CMK (cell line): ENCODE measurements around the gene SKA3.

Source experiments
- DNase-seq: peaks from one replicate; pipeline ENCODE4 v3.0.0-alpha.2; 2010; ENCODE audit warnings: low read depth

The SKA3 gene

GRCh38 chr13:21115231-21115630, 61.1 kb downstream of the SKA3 start:
- no peak for DNase-seq

GRCh38 chr13:21111546-21111945, 64.8 kb downstream of the SKA3 start:
- no peak for DNase-seq

- no peak for DNase-seq
Observed at GRCh38 chr13:21109168-21109567, 67.2 kb downstream of the SKA3 start.

- DNase-seq, result no peak
Observed at GRCh38 chr13:21106089-21106488, 70.3 kb downstream of the SKA3 start.

GRCh38 chr13:21104199-21105019, 71.9 kb downstream of the SKA3 start:
- no peak for DNase-seq
